ENCODE results near the gene EPHB1. TPM values are rescaled to one million over a fixed set of nuclear protein-coding genes. Genes with fewer than 3 reads are reported as not detected.

The EPHB1 gene
- polyA plus RNA-seq, 1 experiment: 0.11 TPM

DNA sequence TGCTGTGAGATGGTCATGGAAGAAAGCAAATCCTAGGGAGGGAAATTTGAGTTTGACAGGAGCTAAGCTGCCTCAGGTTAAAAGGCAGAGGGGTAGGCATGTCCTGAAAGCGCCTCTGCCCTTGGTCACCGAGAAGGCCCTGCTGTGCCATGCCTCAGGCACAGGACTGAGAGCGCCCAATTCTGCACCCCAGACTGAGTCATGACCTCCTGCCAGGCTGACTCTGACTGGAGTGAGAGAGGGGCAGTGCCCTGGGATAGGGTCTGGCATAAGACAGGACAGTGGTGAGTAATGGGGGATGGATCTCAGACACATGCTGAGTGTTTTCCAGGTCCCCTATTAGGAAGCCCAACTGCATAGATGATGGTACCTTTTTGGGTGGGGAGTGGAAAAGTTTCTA lies 44.4 kb downstream of the EPHB1 start:
- ChIA-PET CTCF (no interaction called here), POLR2A (no interaction called here)
- Histone ChIP-seq H3K4me3 (ENCODE audit: low read depth, low read length) (no peak overlapping the region), H3K27me3 (ENCODE audit: control insufficient read depth, insufficient read depth, low read length) (no peaks in the 10 kb centered on the region), H3K27ac (ENCODE audit: low read depth, low read length) (no peak overlapping the region), H3K9me3 (ENCODE audit: control insufficient read depth, insufficient read depth, low read length) (no peaks in the 10 kb centered on the region)
- DNase-seq (ENCODE audit: low read depth, low spot score): no peak
- TF ChIP-seq, protein P1, sequence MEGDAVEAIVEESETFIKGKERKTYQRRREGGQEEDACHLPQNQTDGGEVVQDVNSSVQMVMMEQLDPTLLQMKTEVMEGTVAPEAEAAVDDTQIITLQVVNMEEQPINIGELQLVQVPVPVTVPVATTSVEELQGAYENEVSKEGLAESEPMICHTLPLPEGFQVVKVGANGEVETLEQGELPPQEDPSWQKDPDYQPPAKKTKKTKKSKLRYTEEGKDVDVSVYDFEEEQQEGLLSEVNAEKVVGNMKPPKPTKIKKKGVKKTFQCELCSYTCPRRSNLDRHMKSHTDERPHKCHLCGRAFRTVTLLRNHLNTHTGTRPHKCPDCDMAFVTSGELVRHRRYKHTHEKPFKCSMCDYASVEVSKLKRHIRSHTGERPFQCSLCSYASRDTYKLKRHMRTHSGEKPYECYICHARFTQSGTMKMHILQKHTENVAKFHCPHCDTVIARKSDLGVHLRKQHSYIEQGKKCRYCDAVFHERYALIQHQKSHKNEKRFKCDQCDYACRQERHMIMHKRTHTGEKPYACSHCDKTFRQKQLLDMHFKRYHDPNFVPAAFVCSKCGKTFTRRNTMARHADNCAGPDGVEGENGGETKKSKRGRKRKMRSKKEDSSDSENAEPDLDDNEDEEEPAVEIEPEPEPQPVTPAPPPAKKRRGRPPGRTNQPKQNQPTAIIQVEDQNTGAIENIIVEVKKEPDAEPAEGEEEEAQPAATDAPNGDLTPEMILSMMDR (IDR thresholded peaks at IDR 0.05; ENCODE audit: low read depth, low read length): no peak

GRCh38 chr3:134839990-134840389 lies 44.9 kb downstream of the EPHB1 start:
- ChIA-PET POLR2A (no interaction called here), CTCF (interaction anchor here (0.6 kb wide), 1 partner anchor 84 kb away, joined by 3 read pairs; no protein-coding TSS in a partner anchor)
- TF ChIP-seq, protein P1 (IDR thresholded peaks at IDR 0.05; ENCODE audit: low read depth, low read length): no peak

GRCh38 chr3:134840459-134840858 lies 45.4 kb downstream of the EPHB1 start:
- no peaks in the 10 kb centered on the region for H3K27me3 ChIP-seq (ENCODE audit: control insufficient read depth, insufficient read depth, low read length)
- H3K4me3 ChIP-seq (ENCODE audit: low read depth, low read length): no peak overlapping the region
- ChIA-PET POLR2A (no interaction called here), CTCF (interaction anchor here (0.6 to 1.7 kb wide), 2 partner anchors 46 to 85 kb away, joined by 3 to 8 read pairs; partner anchors contain the start of gene EPHB1)
- no peaks in the 10 kb centered on the region for H3K9me3 ChIP-seq (ENCODE audit: control insufficient read depth, insufficient read depth, low read length)
- TF ChIP-seq, protein P1 (IDR thresholded peaks at IDR 0.05; ENCODE audit: low read depth, low read length): no peak
- no peak for DNase-seq (ENCODE audit: low read depth, low spot score)
- no peak overlapping the region for H3K27ac ChIP-seq (ENCODE audit: low read depth, low read length)

More at GRCh38 chr3:134839990-134840389, 44.9 kb downstream of the EPHB1 start:
- no peak for DNase-seq (ENCODE audit: low read depth, low spot score)
- no peaks in the 10 kb centered on the region for H3K9me3 ChIP-seq (ENCODE audit: control insufficient read depth, insufficient read depth, low read length)
- H3K4me3 ChIP-seq (ENCODE audit: low read depth, low read length): no peak overlapping the region
- no peak overlapping the region for H3K27ac ChIP-seq (ENCODE audit: low read depth, low read length)
- no peaks in the 10 kb centered on the region for H3K27me3 ChIP-seq (ENCODE audit: control insufficient read depth, insufficient read depth, low read length)

GRCh38 chr3:134846084-134846483 lies 51.0 kb downstream of the EPHB1 start:
- TF ChIP-seq, protein P1 (IDR thresholded peaks at IDR 0.05; ENCODE audit: low read depth, low read length): no peak
- Histone ChIP-seq H3K27ac (ENCODE audit: low read depth, low read length) (no peak overlapping the region), H3K9me3 (ENCODE audit: control insufficient read depth, insufficient read depth, low read length) (no peaks in the 10 kb centered on the region), H3K4me3 (ENCODE audit: low read depth, low read length) (no peak overlapping the region), H3K27me3 (ENCODE audit: control insufficient read depth, insufficient read depth, low read length) (no peaks in the 10 kb centered on the region)
- no peak for DNase-seq (ENCODE audit: low read depth, low spot score)
- ChIA-PET POLR2A (no interaction called here), CTCF (no interaction called here)

GRCh38 chr3:134846911-134847317 lies 51.9 kb downstream of the EPHB1 start:
- Histone ChIP-seq H3K4me3 (ENCODE audit: low read depth, low read length) (no peak overlapping the region), H3K27ac (ENCODE audit: low read depth, low read length) (no peak overlapping the region), H3K27me3 (ENCODE audit: control insufficient read depth, insufficient read depth, low read length) (no peaks in the 10 kb centered on the region), H3K9me3 (ENCODE audit: control insufficient read depth, insufficient read depth, low read length) (no peaks in the 10 kb centered on the region)
- DNase-seq (ENCODE audit: low read depth, low spot score): no peak
- TF ChIP-seq, protein P1 (IDR thresholded peaks at IDR 0.05; ENCODE audit: low read depth, low read length): no peak
- POLR2A ChIA-PET: no interaction called here
- CTCF ChIA-PET: no interaction called here
